Measurements from ENCODE around the gene KLHL29.

- TF ChIP-seq CTCF (IDR thresholded peaks at IDR 0.05; ENCODE audit: borderline replicate concordance, extremely low read depth, low read length, poor library complexity, severe bottlenecking) (no peak), EZH2 (IDR thresholded peaks at IDR 0.05; ENCODE audit: borderline replicate concordance, low read depth, low read length, severe bottlenecking) (no peak)
Measured at GRCh38 chr2:23757686-23758433, 372.9 kb downstream of the KLHL29 start.

All from DND-41 (cell line).